GM13977 (cell line): ENCODE results near the gene GCNA.
"Not testable (repeated sequence)": the region's sequence is repeated elsewhere in the genome, so short reads cannot be mapped to it uniquely, and the experiment has no call there.

Experiments
- DNase-seq: peaks from one replicate; pipeline ENCODE4 v3.0.0; 2012; ENCODE audit warnings: low spot score
- CTCF ChIP-seq: IDR thresholded peaks from 2 replicates; pipeline ENCODE4 v1.5.1; 2012; ENCODE audit warnings: mild to moderate bottlenecking, control low read depth; ENCODE audit not compliant: insufficient read depth; ENCODE audit errors: extremely low read depth, missing control alignments
- in situ Hi-C: fragments of 300-500 bp; cut with MboI; formaldehyde crosslinking; loops from one replicate; pipeline ENCODE4 v1.12.0; 2022; ENCODE audit warnings: low sequenced_read_pairs, low pct_unique_long_range_greater_than_20kb, mixed read lengths, inconsistent platforms; ENCODE audit not compliant: unreplicated experiment

Gene GCNA

GRCh38 chrX:71604141-71604540 lies 25.9 kb downstream of the GCNA start:
- DNase-seq: no peak
- no peak for TF ChIP-seq CTCF
- in situ Hi-C loops: no loop called here

- no peak for TF ChIP-seq CTCF
- in situ Hi-C loops: no loop called here
- no peak for DNase-seq
These were observed 26.7 kb downstream of the GCNA start for GRCh38 chrX:71604796-71605568.

- DNase-seq: no peak
- TF ChIP-seq CTCF: no peak
- in situ Hi-C loops: no loop called here
These were observed 28.4 kb downstream of the GCNA start for GRCh38 chrX:71606536-71607216.

GRCh38 chrX:71607488-71607887 lies 29.3 kb downstream of the GCNA start:
- TF ChIP-seq CTCF: no peak
- DNase-seq: no peak
- in situ Hi-C loops: no loop called here

GRCh38 chrX:71609095-71609750 lies 31.0 kb downstream of the GCNA start:
- in situ Hi-C loops: no loop called here
- no peak for TF ChIP-seq CTCF
- DNase-seq: no peak

GRCh38 chrX:71611736-71612135 lies 33.5 kb downstream of the GCNA start:
- in situ Hi-C loops, DNase-seq: not testable (repeated sequence)

GRCh38 chrX:71612256-71612655 lies 34.0 kb downstream of the GCNA start:
- no peak for TF ChIP-seq CTCF
- in situ Hi-C loops: no loop called here
- DNase-seq: no peak
